Bronchial epithelial cell (primary cell): Measurements from ENCODE around the gene PXK. TPM values are rescaled to one million over a fixed set of nuclear protein-coding genes. Genes with fewer than 3 reads are reported as not detected.

Experiments used
- DNase-seq: peaks from one replicate; pipeline ENCODE4 v3.0.0-alpha.2; 2010; ENCODE audit warnings: low read depth
- FAIRE-seq: peaks from 2 replicates; lab custom pipeline; 2011; peaks lifted over from hg19 to GRCh38; lab: Jason Lieb, UNC
- H3K27me3 ChIP-seq: 2 replicates; pipeline ENCODE4 v1.5.1; 2011; ENCODE audit warnings: low read length; ENCODE audit not compliant: control insufficient read depth, insufficient read depth
- H3K36me3 ChIP-seq: 2 replicates; pipeline ENCODE4 v1.5.1; 2011; ENCODE audit warnings: low read length; ENCODE audit not compliant: control insufficient read depth, insufficient read depth
- H3K4me3 ChIP-seq: 2 replicates; pipeline ENCODE4 v1.5.1; 2011; ENCODE audit warnings: mild to moderate bottlenecking, low read depth, low read length, control low read depth
- total RNA-seq: library from RNA; depleted of rRNA; stranded (reverse); fragments of >200 nt; gene quantifications from 2 replicates; pipeline ENCODE4 v1.2.1, GENCODE V29; 2014
- TF ChIP-seq, protein P1 (sequence below): IDR thresholded peaks from 2 replicates; pipeline ENCODE4 v1.5.1; 2011; ENCODE audit warnings: mild to moderate bottlenecking, moderate library complexity, low read length, control low read depth, inconsistent platforms; ENCODE audit not compliant: insufficient read depth, severe bottlenecking

PXK gene
- total RNA-seq, 1 donor from 2014 or later = 12.4 TPM

DNA sequence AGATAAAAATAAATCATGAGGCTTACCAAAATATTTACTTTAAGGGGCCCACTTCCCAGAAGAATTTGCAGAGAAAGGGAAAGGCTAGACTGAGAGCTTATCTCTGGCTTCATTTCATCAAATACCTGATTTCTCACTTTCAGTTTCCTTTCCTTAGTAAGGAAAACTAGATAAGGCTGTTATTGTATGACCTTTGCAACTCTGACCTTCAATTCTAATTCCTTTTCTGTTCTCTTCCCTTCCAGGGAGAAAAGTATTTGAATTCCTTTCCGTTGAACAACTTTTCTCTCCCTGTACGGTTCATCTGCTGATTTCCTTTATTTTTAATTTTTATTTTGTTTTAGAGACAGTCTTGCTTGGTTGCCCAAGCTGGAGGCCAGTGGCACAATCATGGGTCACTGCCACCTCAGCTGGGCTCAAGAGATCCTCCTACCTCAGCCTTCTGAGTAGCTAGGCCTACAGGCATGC, 7.1 kb upstream of the PXK start:
- no peaks in the 10 kb centered on the region for H3K36me3 ChIP-seq
- H3K4me3 ChIP-seq = no peak overlapping the region
- FAIRE-seq (no peak), DNase-seq (no peak)
- H3K27me3 ChIP-seq = no peaks in the 10 kb centered on the region
- TF ChIP-seq, protein P1, sequence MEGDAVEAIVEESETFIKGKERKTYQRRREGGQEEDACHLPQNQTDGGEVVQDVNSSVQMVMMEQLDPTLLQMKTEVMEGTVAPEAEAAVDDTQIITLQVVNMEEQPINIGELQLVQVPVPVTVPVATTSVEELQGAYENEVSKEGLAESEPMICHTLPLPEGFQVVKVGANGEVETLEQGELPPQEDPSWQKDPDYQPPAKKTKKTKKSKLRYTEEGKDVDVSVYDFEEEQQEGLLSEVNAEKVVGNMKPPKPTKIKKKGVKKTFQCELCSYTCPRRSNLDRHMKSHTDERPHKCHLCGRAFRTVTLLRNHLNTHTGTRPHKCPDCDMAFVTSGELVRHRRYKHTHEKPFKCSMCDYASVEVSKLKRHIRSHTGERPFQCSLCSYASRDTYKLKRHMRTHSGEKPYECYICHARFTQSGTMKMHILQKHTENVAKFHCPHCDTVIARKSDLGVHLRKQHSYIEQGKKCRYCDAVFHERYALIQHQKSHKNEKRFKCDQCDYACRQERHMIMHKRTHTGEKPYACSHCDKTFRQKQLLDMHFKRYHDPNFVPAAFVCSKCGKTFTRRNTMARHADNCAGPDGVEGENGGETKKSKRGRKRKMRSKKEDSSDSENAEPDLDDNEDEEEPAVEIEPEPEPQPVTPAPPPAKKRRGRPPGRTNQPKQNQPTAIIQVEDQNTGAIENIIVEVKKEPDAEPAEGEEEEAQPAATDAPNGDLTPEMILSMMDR = no peak

DNA sequence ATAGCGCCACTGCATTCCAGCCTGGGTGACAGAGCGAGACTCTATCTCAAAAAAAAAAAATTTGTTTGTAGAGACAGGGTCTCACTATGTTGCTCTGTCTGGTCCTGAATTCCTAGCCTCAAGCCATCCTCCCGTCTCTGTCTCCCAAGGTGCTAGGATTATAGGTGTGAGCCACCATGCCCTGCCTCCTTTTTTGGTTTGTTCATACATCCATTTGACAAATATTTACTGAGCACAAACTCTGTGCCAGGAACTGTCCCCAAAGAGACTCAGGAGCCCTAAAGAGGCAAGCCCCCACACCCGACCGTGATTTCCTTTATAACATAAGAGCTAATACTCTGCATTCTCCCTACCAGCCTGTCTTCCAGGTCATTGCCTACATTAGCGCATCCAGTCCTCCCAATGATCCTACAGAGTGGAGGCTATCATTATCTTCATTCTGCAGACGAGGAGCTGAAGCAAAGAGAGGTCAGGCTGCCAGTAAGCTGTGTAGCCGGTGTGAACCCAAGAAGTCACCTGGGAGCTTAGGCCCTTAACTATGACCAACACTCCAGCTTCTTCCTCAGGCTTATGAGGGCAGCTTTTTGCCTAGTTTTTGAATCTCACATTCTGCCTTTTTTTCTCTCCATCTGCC, 6.3 kb upstream of the PXK start:
- no peak for FAIRE-seq
- no peaks in the 10 kb centered on the region for H3K27me3 ChIP-seq
- H3K36me3 ChIP-seq = no peaks in the 10 kb centered on the region
- no peak overlapping the region for H3K4me3 ChIP-seq
- TF ChIP-seq, protein P1 = no peak
- no peak for DNase-seq

DNA sequence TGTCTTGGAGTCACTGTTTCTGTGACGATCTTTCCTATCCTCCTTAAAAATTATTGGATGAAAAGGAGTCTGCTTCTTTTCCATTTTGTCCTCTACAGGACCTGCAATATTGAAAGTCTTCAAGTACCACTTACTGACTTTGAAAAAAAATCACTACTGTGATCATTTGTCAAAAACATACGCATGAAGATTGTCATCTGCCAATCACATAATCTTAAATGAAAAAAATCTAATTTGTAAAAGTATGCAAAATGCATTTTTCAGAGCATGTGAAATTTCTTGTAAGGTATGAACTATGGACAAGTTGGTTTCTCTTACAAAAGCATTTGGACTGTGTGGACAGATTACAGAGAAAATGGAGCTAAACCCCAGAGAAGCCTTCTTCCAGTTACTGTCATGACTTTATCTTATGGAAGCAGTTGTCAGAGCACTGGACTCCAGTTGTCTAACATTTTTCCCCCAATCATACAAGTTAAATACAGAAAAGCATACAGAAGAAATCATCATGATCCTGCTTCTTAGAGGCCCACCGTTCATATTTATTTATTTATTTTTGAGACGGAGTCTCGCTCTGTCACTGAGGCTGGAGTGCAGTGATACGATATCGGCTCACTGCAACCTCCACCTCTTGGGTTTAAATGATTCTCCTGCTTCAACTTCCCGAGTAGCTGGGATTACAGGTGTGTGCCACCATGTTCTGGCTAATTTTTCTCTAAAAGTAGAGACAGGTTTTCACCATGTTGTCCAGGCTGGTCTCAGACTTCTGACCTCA, 3.4 kb upstream of the PXK start:
- DNase-seq (no peak), FAIRE-seq (no peak)
- no peaks in the 10 kb centered on the region for H3K27me3 ChIP-seq
- TF ChIP-seq, protein P1 = no peak
- H3K36me3 ChIP-seq = no peaks in the 10 kb centered on the region
- H3K4me3 ChIP-seq = no peak overlapping the region

DNA sequence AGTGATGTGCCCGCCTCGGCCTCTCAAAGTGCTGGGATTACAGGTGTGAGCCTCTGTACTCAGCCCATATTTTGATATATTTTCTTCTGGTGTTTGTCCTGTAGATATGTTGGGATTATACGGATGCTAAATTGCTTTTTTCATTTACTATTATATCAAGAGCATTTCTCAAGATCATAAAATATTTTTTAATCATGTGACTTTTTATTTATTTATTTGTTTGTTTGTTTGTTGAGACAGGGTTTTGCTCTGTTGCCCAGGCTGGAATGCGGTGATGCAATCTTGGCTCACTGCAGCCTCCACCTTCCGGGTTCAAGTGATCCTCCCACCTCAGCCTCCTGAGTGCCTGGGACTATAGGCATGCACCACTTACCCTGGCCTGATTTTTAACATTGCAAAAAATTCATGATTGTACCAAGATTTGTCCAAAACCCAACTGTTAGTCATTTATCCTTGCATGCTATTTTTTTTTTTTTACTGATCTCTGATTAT, 2.7 kb upstream of the PXK start:
- FAIRE-seq = no peak
- H3K27me3 ChIP-seq = no peaks in the 10 kb centered on the region
- no peaks in the 10 kb centered on the region for H3K36me3 ChIP-seq
- DNase-seq = no peak
- H3K4me3 ChIP-seq = no peak overlapping the region
- TF ChIP-seq, protein P1 = no peak

DNA sequence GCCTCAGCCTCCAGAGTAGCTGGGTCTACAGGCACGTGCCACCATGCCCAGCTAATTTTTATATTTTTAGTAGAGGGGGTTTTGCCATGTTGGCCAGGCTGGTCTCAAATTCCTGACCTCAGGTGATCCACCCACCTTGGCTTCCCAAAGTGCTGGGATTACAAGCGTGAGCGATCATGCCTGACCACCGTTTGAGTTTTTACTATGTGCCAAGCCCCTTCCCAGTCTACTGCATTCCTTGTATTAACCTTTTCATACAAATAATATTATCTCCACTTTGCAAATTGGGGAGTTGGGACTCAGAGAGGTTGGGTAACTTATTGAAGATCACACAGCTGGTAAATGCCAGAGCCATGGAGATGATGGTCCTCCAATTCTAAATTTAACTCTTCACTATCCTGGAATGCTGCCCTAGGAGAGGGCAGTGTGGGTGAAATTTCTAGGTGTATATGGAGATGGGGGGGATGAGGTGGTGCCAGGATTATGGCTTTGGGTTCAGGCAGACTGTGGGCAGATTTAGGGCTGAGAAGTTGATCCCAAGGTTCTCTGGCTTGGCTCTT, 1.0 kb upstream of the PXK start:
- Histone ChIP-seq H3K36me3 (no peaks in the 10 kb centered on the region), H3K4me3 (no peak overlapping the region), H3K27me3 (no peaks in the 10 kb centered on the region)
- TF ChIP-seq, protein P1 = no peak
- FAIRE-seq (no peak), DNase-seq (no peak)
